ENCODE data around the gene GJB6.

Gene GJB6

GRCh38 chr13:20188667-20189553 lies 43.2 kb downstream of the GJB6 start:
- no peak for TF ChIP-seq ZNF274 (IDR thresholded peaks at IDR 0.05; ENCODE audit: low read depth, low read length)

GRCh38 chr13:20186771-20187170 lies 45.3 kb downstream of the GJB6 start:
- no peak for TF ChIP-seq ZNF274 (IDR thresholded peaks at IDR 0.05; ENCODE audit: low read depth, low read length)

More at GRCh38 chr13:20188667-20189553, 43.2 kb downstream of the GJB6 start:
- H3K4me3 ChIP-seq (ENCODE audit: low read length): no peak overlapping the region

DNA sequence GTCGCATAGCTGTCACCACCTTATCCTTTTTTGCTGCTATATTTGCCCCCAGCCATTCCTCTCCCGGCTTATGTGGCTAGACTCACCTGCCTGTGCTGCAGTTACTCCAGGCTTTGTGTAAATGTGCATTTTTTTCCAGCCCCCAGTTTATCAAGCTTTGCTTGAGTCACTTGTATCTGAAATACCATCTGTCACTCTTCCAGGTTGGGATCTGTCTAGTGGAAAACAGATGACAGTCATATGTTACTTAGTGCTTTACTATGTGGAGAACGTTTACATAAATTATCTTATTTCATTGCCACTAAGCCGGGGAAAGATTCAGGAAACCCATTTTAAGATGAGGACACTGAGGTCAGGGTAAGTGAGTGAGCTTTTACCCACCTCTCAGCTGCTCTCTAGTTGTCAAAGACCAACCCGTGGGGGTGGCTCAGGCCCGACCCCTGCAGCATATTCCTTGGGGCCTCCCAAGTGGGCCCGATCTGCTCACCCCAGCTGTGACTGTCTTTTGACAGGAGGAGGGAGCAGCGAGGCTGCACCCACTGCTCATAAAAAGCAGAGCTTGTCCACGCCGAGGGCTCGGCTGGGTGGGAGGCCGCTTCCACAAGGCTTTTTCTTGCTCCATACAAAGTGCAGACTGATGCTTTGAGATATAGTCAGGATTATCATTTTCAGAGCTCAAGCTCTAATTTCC lies 46.6 kb downstream of the GJB6 start:
- no peak overlapping the region for H3K4me3 ChIP-seq (ENCODE audit: low read length)
- no peak for TF ChIP-seq ZNF274 (IDR thresholded peaks at IDR 0.05; ENCODE audit: low read depth, low read length)

More at GRCh38 chr13:20186771-20187170, 45.3 kb downstream of the GJB6 start:
- H3K4me3 ChIP-seq (ENCODE audit: low read length): no peak overlapping the region

- no peak for TF ChIP-seq ZNF274 (IDR thresholded peaks at IDR 0.05; ENCODE audit: low read depth, low read length)
- no peak overlapping the region for H3K4me3 ChIP-seq (ENCODE audit: low read length)
Observed at GRCh38 chr13:20182231-20182846, 49.8 kb downstream of the GJB6 start.

- no peak for TF ChIP-seq ZNF274 (IDR thresholded peaks at IDR 0.05; ENCODE audit: low read depth, low read length)
- no peak overlapping the region for H3K4me3 ChIP-seq (ENCODE audit: low read length)
Observed at GRCh38 chr13:20181188-20181587, 50.9 kb downstream of the GJB6 start.

- TF ChIP-seq ZNF274 (IDR thresholded peaks at IDR 0.05; ENCODE audit: low read depth, low read length): no peak
- no peak overlapping the region for H3K4me3 ChIP-seq (ENCODE audit: low read length)
Observed at GRCh38 chr13:20178156-20178555, 54.0 kb downstream of the GJB6 start.

DNA sequence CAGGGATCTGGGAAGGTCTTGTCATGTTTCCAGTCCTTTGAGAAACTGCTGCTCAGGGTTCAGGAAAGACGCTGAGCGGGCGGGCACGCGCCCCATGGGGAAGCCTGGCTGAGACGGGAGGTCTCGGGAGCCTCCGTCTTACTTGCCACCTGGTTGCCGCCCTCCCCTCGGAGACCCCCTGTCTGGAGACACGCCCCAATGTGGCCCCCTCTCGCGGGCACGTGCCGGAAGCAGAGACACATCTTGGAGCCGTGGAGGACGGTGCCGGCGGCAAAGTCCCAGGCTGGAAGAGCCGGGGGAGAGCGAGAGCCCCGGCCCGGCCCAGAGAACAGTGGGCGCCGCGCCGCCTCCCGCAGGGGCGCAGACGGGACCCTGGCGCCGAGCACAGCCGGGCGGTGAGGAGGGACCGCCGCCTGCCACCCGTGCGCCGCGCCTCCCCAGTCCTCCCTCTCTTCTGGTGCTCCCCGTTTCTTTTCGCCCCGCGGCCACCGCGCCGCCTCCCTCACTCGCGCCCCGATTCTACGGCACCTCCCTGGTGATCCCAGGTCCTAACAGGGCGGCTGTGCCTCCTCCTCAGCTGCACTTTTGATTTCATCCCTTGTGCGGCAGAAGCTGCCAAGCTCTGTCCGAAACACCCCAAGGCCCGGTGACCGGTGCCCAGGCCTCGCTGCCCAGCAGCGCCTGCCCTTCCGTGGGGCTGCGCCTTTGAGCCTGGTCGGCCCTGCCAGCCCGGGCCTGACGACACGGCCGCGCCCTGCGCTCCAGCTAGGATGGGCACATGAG lies 54.9 kb downstream of the GJB6 start:
- no peak overlapping the region for H3K4me3 ChIP-seq (ENCODE audit: low read length)
- TF ChIP-seq ZNF274 (IDR thresholded peaks at IDR 0.05; ENCODE audit: low read depth, low read length): no peak

GRCh38 chr13:20175907-20176652 lies 56.0 kb downstream of the GJB6 start:
- no peak for TF ChIP-seq ZNF274 (IDR thresholded peaks at IDR 0.05; ENCODE audit: low read depth, low read length)
- H3K4me3 ChIP-seq (ENCODE audit: low read length): no peak overlapping the region

DNA sequence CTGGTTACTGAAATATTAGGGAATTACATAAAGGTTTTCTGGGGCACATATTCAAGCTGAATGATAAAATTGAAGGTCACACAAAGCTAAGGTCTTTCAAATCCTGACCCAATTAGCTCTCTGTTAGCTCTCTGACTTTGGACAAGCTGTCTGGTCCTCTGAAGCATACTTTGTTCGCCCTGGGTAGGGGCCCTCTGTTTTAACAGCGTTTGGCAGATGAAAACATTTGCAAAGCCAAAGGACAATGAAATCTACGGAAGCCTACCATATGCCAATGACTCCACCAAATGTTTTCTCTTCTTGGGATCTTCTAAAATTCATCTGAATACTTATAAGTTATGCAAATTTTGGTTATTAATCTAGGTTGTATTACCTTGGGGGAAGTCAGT lies 56.7 kb downstream of the GJB6 start:
- no peak overlapping the region for H3K4me3 ChIP-seq (ENCODE audit: low read length)
- TF ChIP-seq ZNF274 (IDR thresholded peaks at IDR 0.05; ENCODE audit: low read depth, low read length): no peak

- H3K4me3 ChIP-seq (ENCODE audit: low read length): no peak overlapping the region
Observed at GRCh38 chr13:20174656-20175405, 57.3 kb downstream of the GJB6 start.

GRCh38 chr13:20173116-20173746 lies 58.9 kb downstream of the GJB6 start:
- no peak for TF ChIP-seq ZNF274 (IDR thresholded peaks at IDR 0.05; ENCODE audit: low read depth, low read length)
- H3K4me3 ChIP-seq (ENCODE audit: low read length): no peak overlapping the region

More at GRCh38 chr13:20174656-20175405, 57.3 kb downstream of the GJB6 start:
- no peak for TF ChIP-seq ZNF274 (IDR thresholded peaks at IDR 0.05; ENCODE audit: low read depth, low read length)

Data from GM08714 (cell line).